Measurements from ENCODE around the gene EIF3A.
A peak's percentile ranks its signal among the peaks of the same experiment; 100 is the strongest.

Gene EIF3A

GRCh38 chr10:119090026-119090795, 9.6 kb upstream of the EIF3A start:
- DNase-seq (no peak), ATAC-seq (replicated peaks) (peak in 1 of 2 donors; percentile 29)
- H3K4me1 Mint-ChIP-seq = peaks cover 6 to 22% of the 10 kb centered on the region in 2 donors
- H3K36me3 Mint-ChIP-seq = no peaks in the 10 kb centered on the region
- H3K27me3 Mint-ChIP-seq = peaks cover 4% of the 10 kb centered on the region in 2 donors
- H3K9me3 Mint-ChIP-seq = no peaks in the 10 kb centered on the region
- no peak overlapping the region for H3K4me3 Mint-ChIP-seq
- H3K27ac Mint-ChIP-seq = no peak overlapping the region

GRCh38 chr10:119087271-119087882, 6.8 kb upstream of the EIF3A start:
- H3K27ac Mint-ChIP-seq = no peak overlapping the region
- H3K27me3 Mint-ChIP-seq = peaks cover 4% of the 10 kb centered on the region in 2 donors
- H3K4me1 Mint-ChIP-seq = peaks cover 15 to 28% of the 10 kb centered on the region in 2 donors
- no peaks in the 10 kb centered on the region for H3K9me3 Mint-ChIP-seq
- no peak for ATAC-seq (replicated peaks)
- DNase-seq = no peak
- no peaks in the 10 kb centered on the region for H3K36me3 Mint-ChIP-seq
- no peak overlapping the region for H3K4me3 Mint-ChIP-seq

- Mint-ChIP-seq H3K9me3 (no peaks in the 10 kb centered on the region), H3K27ac (no peak overlapping the region), H3K4me3 (no peak overlapping the region), H3K4me1 (peaks cover 23 to 27% of the 10 kb centered on the region in 2 donors), H3K36me3 (peaks cover 4 to 10% of the 10 kb centered on the region in 2 donors), H3K27me3 (peaks cover 4% of the 10 kb centered on the region in 2 donors)
- ATAC-seq (replicated peaks) (no peak), DNase-seq (no peak)
Observed at GRCh38 chr10:119084896-119085295, 4.3 kb upstream of the EIF3A start.

DNA sequence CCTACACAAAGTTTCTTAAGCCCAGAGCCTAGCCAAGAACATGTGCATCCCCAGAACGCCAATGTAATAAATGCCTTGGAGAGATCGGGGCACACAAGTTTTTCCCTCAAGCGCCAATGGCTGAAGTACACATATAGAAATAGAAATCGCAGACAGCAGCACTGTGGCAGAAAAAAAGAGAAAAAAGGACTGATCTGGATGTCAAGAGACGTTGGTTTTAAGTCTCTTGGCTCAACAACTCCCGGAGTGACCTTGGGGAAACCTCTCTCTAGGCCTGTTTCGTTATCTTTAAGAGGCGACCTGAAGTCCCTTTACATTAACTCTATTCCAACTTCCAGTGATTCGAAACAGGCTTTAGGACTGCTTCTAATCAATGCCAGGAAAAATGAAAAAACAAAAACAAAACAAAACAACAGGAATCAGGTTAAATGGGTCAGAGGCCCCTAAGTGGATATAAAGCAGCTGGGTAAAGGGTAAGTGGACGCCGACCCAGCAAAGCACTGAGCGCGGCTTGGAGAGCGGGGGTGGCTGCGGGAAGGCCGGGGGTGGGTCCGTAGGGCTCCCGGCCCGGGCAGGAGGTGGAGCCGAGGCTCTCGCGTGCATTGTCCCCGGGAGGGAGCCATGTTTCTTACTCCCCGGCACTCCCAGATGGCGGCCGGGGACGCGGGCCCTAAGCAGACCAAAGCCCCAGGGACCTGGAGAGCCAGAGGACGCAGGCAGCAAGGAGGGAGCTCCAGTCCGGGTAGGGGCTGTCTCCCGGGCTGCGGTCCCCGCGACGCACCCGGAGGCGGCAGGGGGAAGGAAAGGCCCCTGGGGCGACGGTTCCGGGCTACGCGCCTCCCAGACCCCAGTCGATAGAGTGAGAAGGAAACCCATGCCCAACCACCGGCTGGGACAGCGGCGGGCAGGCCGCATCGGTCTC, 757 bp downstream of the EIF3A start:
- H3K36me3 Mint-ChIP-seq = peaks cover 24 to 36% of the 10 kb centered on the region in 2 donors
- peaks cover 21 to 51% of the 10 kb centered on the region in 2 donors for H3K4me1 Mint-ChIP-seq
- ATAC-seq (replicated peaks) = peak; percentile 72 to 74
- H3K27ac Mint-ChIP-seq = peak overlapping the region; percentile 97
- peak; percentile 60 for DNase-seq
- H3K27me3 Mint-ChIP-seq = no peaks in the 10 kb centered on the region
- no peaks in the 10 kb centered on the region for H3K9me3 Mint-ChIP-seq
- peak overlapping the region; percentile 96 to 98 for H3K4me3 Mint-ChIP-seq

DNA sequence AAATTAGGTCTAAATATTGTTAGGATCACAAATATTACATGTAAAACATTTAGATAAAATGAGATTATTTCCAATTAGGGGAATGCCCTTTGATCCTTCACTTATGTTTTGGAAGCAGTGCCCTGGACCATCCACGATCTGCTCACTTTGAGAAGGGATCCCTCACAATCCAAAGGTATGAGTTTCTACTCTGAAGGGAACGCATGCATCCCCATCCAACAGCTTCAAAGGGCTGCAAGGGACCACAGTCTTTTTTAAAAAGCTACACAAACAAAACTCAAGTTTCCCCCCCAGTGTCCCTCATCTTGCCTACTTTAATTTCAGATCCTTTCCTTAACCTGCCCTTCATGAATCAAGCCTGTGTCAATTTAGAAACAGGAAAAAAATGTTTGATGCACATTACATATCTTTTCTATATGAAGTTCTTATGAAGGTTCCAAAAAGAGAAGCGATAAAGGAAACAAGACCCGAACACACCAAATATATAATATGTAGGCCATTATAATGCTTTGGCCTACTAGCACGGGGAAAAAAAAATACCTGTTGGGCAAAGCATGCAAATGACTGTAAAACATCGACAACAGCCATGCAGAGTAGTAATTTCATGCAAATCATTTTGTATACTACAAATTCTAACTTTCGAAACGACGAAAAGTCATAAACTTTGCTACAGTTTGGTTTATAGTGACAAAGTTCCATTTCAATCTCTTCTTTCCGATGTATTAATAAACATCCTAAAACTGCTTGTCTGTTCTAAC, 2.0 kb downstream of the EIF3A start:
- no peaks in the 10 kb centered on the region for H3K9me3 Mint-ChIP-seq
- no peaks in the 10 kb centered on the region for H3K27me3 Mint-ChIP-seq
- peak overlapping the region; percentile 10 for H3K27ac Mint-ChIP-seq
- peaks cover 15 to 44% of the 10 kb centered on the region in 2 donors for H3K4me1 Mint-ChIP-seq
- peak overlapping the region; percentile 96 to 98 for H3K4me3 Mint-ChIP-seq
- no peak for ATAC-seq (replicated peaks)
- H3K36me3 Mint-ChIP-seq = peaks cover 24 to 36% of the 10 kb centered on the region in 2 donors
- no peak for DNase-seq

- Mint-ChIP-seq H3K27ac (no peak overlapping the region), H3K9me3 (no peaks in the 10 kb centered on the region), H3K36me3 (peaks cover 27 to 42% of the 10 kb centered on the region in 2 donors), H3K4me3 (no peak overlapping the region), H3K27me3 (no peaks in the 10 kb centered on the region), H3K4me1 (peaks cover 7 to 22% of the 10 kb centered on the region in 2 donors)
- ATAC-seq (replicated peaks) (no peak), DNase-seq (no peak)
Observed at GRCh38 chr10:119073584-119073983, 7.0 kb downstream of the EIF3A start.

GRCh38 chr10:119070395-119071165, 10.0 kb downstream of the EIF3A start:
- Mint-ChIP-seq H3K27ac (no peak overlapping the region), H3K4me3 (no peak overlapping the region), H3K9me3 (no peaks in the 10 kb centered on the region), H3K27me3 (no peaks in the 10 kb centered on the region), H3K36me3 (peaks cover 34 to 44% of the 10 kb centered on the region in 2 donors), H3K4me1 (peaks cover 0 to 6% of the 10 kb centered on the region in 2 donors)
- no peak for DNase-seq
- ATAC-seq (replicated peaks) = no peak

DNA sequence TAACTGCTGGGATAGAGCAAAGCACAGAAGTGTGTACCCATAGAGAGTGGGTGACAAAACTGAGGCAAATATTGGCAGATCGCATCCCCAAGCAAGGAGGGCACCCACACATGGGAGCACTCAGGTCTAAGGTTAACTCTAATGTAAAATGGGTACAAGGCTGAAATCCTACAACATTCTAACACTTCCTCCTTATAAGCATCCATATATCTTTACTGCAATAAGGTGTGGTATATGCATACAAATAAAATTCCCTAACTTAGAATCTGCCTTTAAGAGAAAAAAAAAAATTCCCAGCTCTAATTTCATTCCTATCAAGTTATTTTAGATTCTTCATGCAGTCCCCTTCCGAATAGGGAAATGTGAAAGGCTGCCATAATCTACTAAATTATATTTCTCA, 18.7 kb downstream of the EIF3A start:
- no peak overlapping the region for H3K27ac Mint-ChIP-seq
- H3K36me3 Mint-ChIP-seq = peaks cover 54 to 79% of the 10 kb centered on the region in 2 donors
- H3K9me3 Mint-ChIP-seq = no peaks in the 10 kb centered on the region
- H3K4me1 Mint-ChIP-seq = peaks cover 13 to 40% of the 10 kb centered on the region in 2 donors
- no peaks in the 10 kb centered on the region for H3K27me3 Mint-ChIP-seq
- peak overlapping the region in 1 of 2 donors; percentile 4 for H3K4me3 Mint-ChIP-seq
- no peak for ATAC-seq (replicated peaks)
- no peak for DNase-seq

GRCh38 chr10:119061352-119061751, 19.3 kb downstream of the EIF3A start:
- Mint-ChIP-seq H3K4me1 (peaks cover 13 to 40% of the 10 kb centered on the region in 2 donors), H3K27me3 (no peaks in the 10 kb centered on the region), H3K4me3 (no peak overlapping the region), H3K36me3 (peaks cover 55 to 80% of the 10 kb centered on the region in 2 donors), H3K27ac (no peak overlapping the region), H3K9me3 (no peaks in the 10 kb centered on the region)
- no peak for DNase-seq
- peak; percentile 65 to 77 for ATAC-seq (replicated peaks)

DNA sequence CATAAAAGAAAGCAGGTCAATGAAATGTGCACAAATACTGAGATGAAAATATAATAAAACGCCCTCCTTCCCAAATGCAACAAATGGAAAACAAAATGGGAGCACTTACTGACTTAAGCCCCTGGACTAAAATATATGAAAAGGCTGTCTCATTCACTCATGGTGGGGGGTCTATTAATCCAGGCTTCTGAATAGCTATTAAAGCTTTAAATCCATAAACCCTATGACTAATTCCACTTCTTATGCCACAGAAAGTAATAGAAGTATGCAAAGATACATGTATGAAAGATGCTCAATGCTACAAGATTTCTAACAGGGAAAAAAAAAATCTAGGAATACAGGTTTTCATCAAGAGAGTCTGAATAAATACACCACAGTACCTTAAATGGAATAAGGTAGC, 20.5 kb downstream of the EIF3A start:
- no peak overlapping the region for H3K4me3 Mint-ChIP-seq
- DNase-seq = no peak
- no peak for ATAC-seq (replicated peaks)
- no peaks in the 10 kb centered on the region for H3K27me3 Mint-ChIP-seq
- H3K4me1 Mint-ChIP-seq = peaks cover 12 to 38% of the 10 kb centered on the region in 2 donors
- no peak overlapping the region for H3K27ac Mint-ChIP-seq
- H3K9me3 Mint-ChIP-seq = no peaks in the 10 kb centered on the region
- peaks cover 47 to 72% of the 10 kb centered on the region in 2 donors for H3K36me3 Mint-ChIP-seq

DNA sequence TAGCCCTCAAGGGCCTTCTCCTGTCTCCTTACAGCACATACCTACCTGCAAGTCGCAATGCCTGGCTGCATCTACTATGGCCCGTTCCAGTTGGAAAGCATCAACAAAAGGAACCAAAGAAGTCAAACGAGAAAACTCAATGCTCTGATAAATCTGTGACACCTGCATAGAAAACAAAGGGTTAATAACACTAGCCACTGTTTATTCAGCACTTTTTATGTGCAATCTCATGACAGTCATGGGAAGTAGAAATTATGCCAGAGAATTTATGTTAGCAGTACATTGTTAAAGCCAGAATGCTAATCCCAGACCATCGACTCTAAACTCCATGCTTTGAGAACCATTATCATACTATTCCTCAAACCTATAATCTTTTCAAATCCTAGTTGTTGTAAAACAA, 21.1 kb downstream of the EIF3A start:
- H3K27me3 Mint-ChIP-seq = no peaks in the 10 kb centered on the region
- DNase-seq (no peak), ATAC-seq (replicated peaks) (no peak)
- H3K36me3 Mint-ChIP-seq = peaks cover 50 to 71% of the 10 kb centered on the region in 2 donors
- no peak overlapping the region for H3K27ac Mint-ChIP-seq
- no peaks in the 10 kb centered on the region for H3K9me3 Mint-ChIP-seq
- peaks cover 9 to 33% of the 10 kb centered on the region in 2 donors for H3K4me1 Mint-ChIP-seq
- H3K4me3 Mint-ChIP-seq = no peak overlapping the region

- H3K27ac Mint-ChIP-seq = peak overlapping the region; percentile 20
- H3K27me3 Mint-ChIP-seq = no peaks in the 10 kb centered on the region
- peaks cover 48 to 68% of the 10 kb centered on the region in 2 donors for H3K36me3 Mint-ChIP-seq
- H3K9me3 Mint-ChIP-seq = no peaks in the 10 kb centered on the region
- H3K4me3 Mint-ChIP-seq = no peak overlapping the region
- ATAC-seq (replicated peaks) = no peak
- no peak for DNase-seq
- peaks cover 6 to 22% of the 10 kb centered on the region in 2 donors for H3K4me1 Mint-ChIP-seq
Observed at GRCh38 chr10:119058010-119058409, 22.6 kb downstream of the EIF3A start.

GRCh38 chr10:119055472-119055871, 25.1 kb downstream of the EIF3A start:
- no peak for DNase-seq
- no peak for ATAC-seq (replicated peaks)
- Mint-ChIP-seq H3K4me1 (peaks cover 6 to 11% of the 10 kb centered on the region in 2 donors), H3K27ac (no peak overlapping the region), H3K27me3 (no peaks in the 10 kb centered on the region), H3K4me3 (no peak overlapping the region), H3K9me3 (no peaks in the 10 kb centered on the region), H3K36me3 (peaks cover 50 to 72% of the 10 kb centered on the region in 2 donors)
